AG09319 (cell line): ENCODE data around the gene SIRT5.

Source experiments
- DNase-seq: peaks from one replicate; pipeline ENCODE4 v3.0.0-alpha.2; 2010; ENCODE audit warnings: low read depth; ENCODE audit errors: extremely low read depth
- TF ChIP-seq, protein P1 (sequence below): IDR thresholded peaks from 2 replicates; pipeline ENCODE4 v1.5.1; 2011; ENCODE audit warnings: low read depth, mild to moderate bottlenecking, inconsistent platforms, low read length, moderate library complexity

SIRT5 gene

GRCh38 chr6:13653296-13653695, 78.9 kb downstream of the SIRT5 start:
- DNase-seq = no peak
- TF ChIP-seq, protein P1, sequence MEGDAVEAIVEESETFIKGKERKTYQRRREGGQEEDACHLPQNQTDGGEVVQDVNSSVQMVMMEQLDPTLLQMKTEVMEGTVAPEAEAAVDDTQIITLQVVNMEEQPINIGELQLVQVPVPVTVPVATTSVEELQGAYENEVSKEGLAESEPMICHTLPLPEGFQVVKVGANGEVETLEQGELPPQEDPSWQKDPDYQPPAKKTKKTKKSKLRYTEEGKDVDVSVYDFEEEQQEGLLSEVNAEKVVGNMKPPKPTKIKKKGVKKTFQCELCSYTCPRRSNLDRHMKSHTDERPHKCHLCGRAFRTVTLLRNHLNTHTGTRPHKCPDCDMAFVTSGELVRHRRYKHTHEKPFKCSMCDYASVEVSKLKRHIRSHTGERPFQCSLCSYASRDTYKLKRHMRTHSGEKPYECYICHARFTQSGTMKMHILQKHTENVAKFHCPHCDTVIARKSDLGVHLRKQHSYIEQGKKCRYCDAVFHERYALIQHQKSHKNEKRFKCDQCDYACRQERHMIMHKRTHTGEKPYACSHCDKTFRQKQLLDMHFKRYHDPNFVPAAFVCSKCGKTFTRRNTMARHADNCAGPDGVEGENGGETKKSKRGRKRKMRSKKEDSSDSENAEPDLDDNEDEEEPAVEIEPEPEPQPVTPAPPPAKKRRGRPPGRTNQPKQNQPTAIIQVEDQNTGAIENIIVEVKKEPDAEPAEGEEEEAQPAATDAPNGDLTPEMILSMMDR = no peak

DNA sequence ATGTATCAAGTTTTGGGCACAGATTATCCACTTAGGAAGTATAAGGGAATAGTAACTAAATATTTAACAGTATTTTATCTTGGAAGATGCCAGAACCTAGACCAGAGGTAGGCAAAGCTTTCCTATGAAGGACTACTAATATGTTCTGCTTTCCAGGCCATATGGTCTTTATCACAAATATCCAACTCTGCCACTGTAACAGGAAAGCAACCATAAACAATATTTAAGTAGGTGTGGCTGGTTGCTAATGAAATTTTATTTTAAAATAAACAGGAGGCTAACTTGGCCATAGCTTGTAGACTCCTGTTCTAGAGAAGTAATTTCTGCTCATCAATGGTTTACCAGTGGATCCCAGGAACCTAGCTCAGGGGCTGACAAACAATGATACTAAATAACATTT, 80.1 kb downstream of the SIRT5 start:
- DNase-seq = no peak
- TF ChIP-seq, protein P1 = no peak

- DNase-seq = no peak
- TF ChIP-seq, protein P1 = no peak
These were observed 81.3 kb downstream of the SIRT5 start for GRCh38 chr6:13655700-13656099.

GRCh38 chr6:13660273-13660672, 85.9 kb downstream of the SIRT5 start:
- TF ChIP-seq, protein P1 = no peak
- DNase-seq = no peak

DNA sequence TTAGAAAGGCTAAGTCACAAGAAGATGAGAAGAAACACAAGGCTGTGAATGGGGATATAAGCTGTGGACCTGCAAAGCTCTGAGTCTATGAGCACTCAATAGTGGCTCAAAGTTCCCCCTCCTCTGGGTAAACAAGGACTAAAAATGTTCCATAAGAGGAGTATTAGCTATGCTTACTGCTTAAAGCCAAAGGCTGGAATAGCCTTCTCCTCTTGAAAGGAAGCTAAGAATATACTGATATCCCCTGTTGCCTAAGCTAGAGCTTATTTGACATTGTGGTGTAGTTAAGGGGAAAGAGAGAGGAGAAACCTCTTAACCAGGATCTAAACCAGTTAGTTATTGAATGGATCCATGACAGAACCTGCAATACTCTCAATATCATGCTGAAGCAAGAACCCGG, 86.5 kb downstream of the SIRT5 start:
- TF ChIP-seq, protein P1 = no peak
- no peak for DNase-seq

- DNase-seq = no peak
- TF ChIP-seq, protein P1 = no peak
These were observed 87.2 kb downstream of the SIRT5 start for GRCh38 chr6:13661647-13662046.

- no peak for DNase-seq
- TF ChIP-seq, protein P1 = no peak
These were observed 88.4 kb downstream of the SIRT5 start for GRCh38 chr6:13662651-13663334.
